Spleen (tissue), 11 donors: ENCODE data around the gene FAM89A. TPM values are rescaled to one million over a fixed set of nuclear protein-coding genes. Genes with fewer than 3 reads are reported as not detected.
"Not testable (repeated sequence)": the region's sequence is repeated elsewhere in the genome, so short reads cannot be mapped to it uniquely, and the experiment has no call there.

ENCODE experiments used
- DNase-seq: peaks from one replicate; pipeline ENCODE4 v3.0.0-alpha.2; 2020
- H3K27ac ChIP-seq, 8 donors: fragments of 200-600 bp; sonication (generic) in 7 of 8; 1 replicate in 4 of 8; 2 replicates in 4 of 8; pipeline versions ENCODE4 v1.5.0 to v1.8.0; 2016 to 2021; ENCODE audit warnings: inconsistent platforms in 4 of 8, mild to moderate bottlenecking in 4 of 8, moderate library complexity in 1 of 8
- H3K27me3 ChIP-seq, 7 donors: fragments of 200-600 bp; sonication (generic) in 6 of 7; replicated peaks in 1 of 7; 1 replicate in 4 of 7; 2 replicates in 3 of 7; pipeline versions ENCODE4 v1.5.0 to v1.8.0; 2016 to 2021; ENCODE audit warnings: inconsistent platforms in 3 of 7, mild to moderate bottlenecking in 1 of 7
- H3K36me3 ChIP-seq, 6 donors: fragments of 200-600 bp; sonication (generic) in 5 of 6; 1 replicate in 4 of 6; 2 replicates in 2 of 6; pipeline versions ENCODE4 v1.5.0 to v1.8.0; 2016 to 2021; ENCODE audit warnings: inconsistent platforms in 2 of 6
- H3K4me1 ChIP-seq, 6 donors: fragments of 200-600 bp; sonication (generic) in 5 of 6; 1 replicate in 3 of 6; 2 replicates in 3 of 6; pipeline versions ENCODE4 v1.5.0 to v1.8.0; 2016 to 2021; ENCODE audit warnings: inconsistent platforms in 3 of 6
- H3K4me3 ChIP-seq, 8 donors: fragments of 200-600 bp; sonication (generic) in 7 of 8; 1 replicate in 4 of 8; 2 replicates in 4 of 8; pipeline versions ENCODE4 v1.5.0 to v1.8.0; 2016 to 2021; ENCODE audit warnings: inconsistent platforms in 4 of 8, mild to moderate bottlenecking in 4 of 8, moderate library complexity in 2 of 8
- H3K9me3 ChIP-seq, 8 donors: fragments of 200-600 bp; sonication (generic) in 7 of 8; 1 replicate in 4 of 8; 2 replicates in 4 of 8; pipeline versions ENCODE4 v1.5.0 to v1.8.0; 2016 to 2021; ENCODE audit warnings: inconsistent platforms in 4 of 8
- CTCF ChIP-seq, 11 experiments: fragments of 200-600 bp in 7 of 11; fragments of 450-650 bp in 4 of 11; sonication (generic) in 4 of 11; IDR thresholded peaks in 8 of 11; conservative IDR thresholded peaks in 3 of 11; 1 replicate in 7 of 11; 2 replicates in 4 of 11; pipeline versions ENCODE4 v1.4.0 to v1.8.0; 2016 to 2021; ENCODE audit warnings: antibody characterized with exemption in 11 of 11, inconsistent platforms in 4 of 11, mild to moderate bottlenecking in 1 of 11
- POLR2A ChIP-seq, 3 donors: fragments of 450-650 bp; IDR thresholded peaks; one replicate each; pipeline ENCODE4 v1.5.1; 2017; ENCODE audit warnings: antibody characterized with exemption in 3 of 3, mild to moderate bottlenecking in 1 of 3
- POLR2AphosphoS5 ChIP-seq, 3 donors: sonication (generic); formaldehyde crosslinking; IDR thresholded peaks; one replicate each; pipeline ENCODE4 v1.5.1; 2017; ENCODE audit warnings: antibody characterized with exemption in 3 of 3
- WGBS, 5 donors: extraction: QIAGEN DNeasy Blood & Tissue Kit in 3 of 5; methylation state at CpG; one replicate each; pipeline versions ENCODE4 v1.1.5 to v1.1.7; 2013 to 2018; 5-methylcytosine and 5-hydroxymethylcytosine counted together
- intact Hi-C: fragments of 100-400 bp; cut with DNase I; formaldehyde crosslinking; loops from one replicate; pipeline ENCODE4 v1.15.0; 2023; ENCODE audit warnings: low total_unique reads
- polyA plus RNA-seq, 3 donors: library from polyadenylated mRNA; stranded (reverse); fragments of 200-250 nt; gene quantifications; one replicate each; pipeline ENCODE4 v1.2.1, GENCODE V29; 2013
- total RNA-seq, 7 donors: library from RNA; depleted of rRNA in 3 of 7; stranded (reverse); fragments of >200 nt in 3 of 7; fragmentation: NEBNext Ultra II Directional in 4 of 7; extraction: Animal tissue kit (Norgen Biotek cat#: 25700) in 4 of 7; gene quantifications; one replicate each; pipeline versions ENCODE4 v1.1.0 to v1.2.1, GENCODE V29; 2016 to 2021
- donor health status: healthy with polysubstance abuse.
- donor health status: DM: no; HTN: no; CAD: no; lungs with moderate emphysema.
- donor health status: DM: no; HTN: no; CAD: no.
- donor health status: Bipolar disorder and iron deficiency.
- donor health status: healthy.
- donor health status: DM: no; HTN: no; CAD: no.
- donor health status: DM: yes; HTN: yes; CAD: no.

The FAM89A gene
- total and polyA plus RNA-seq, 10 donors, result 9.8 to 54.8 (median 34.8) TPM

GRCh38 chr1:231057410-231057809 is 17.4 kb upstream of the FAM89A start:
- no peak overlapping the region for H3K4me3 ChIP-seq
- H3K27ac ChIP-seq, result no peak overlapping the region
- peaks cover 8 to 21% (median 18%) of the 10 kb centered on the region in 6 donors for H3K4me1 ChIP-seq
- no peaks in the 10 kb centered on the region for H3K36me3 ChIP-seq
- H3K9me3 ChIP-seq, result peaks cover 0 to 8% (median 0%) of the 10 kb centered on the region in 8 donors
- TF ChIP-seq CTCF (IDR thresholded peaks at IDR 0.05 in 8 of 11, conservative IDR thresholded peaks at IDR 0.05 in 3 of 11) (no peak), POLR2A (IDR thresholded peaks at IDR 0.05) (no peak), POLR2AphosphoS5 (IDR thresholded peaks at IDR 0.05) (no peak)
- WGBS, 5 donors, result 72 to 94% (median 82%) methylated on average over 3 of the region's 3 CpGs
- H3K27me3 ChIP-seq, result no peaks in the 10 kb centered on the region
- intact Hi-C loops, result no loop called here
- no peak for DNase-seq

- no peak overlapping the region for H3K4me3 ChIP-seq
- intact Hi-C loops, result no loop called here
- peaks cover 0 to 8% (median 0%) of the 10 kb centered on the region in 8 donors for H3K9me3 ChIP-seq
- H3K4me1 ChIP-seq, result peaks cover 8 to 21% (median 18%) of the 10 kb centered on the region in 6 donors
- no peaks in the 10 kb centered on the region for H3K36me3 ChIP-seq
- no peak for DNase-seq
- no peaks in the 10 kb centered on the region for H3K27me3 ChIP-seq
- no peak for TF ChIP-seq CTCF (IDR thresholded peaks at IDR 0.05 in 8 of 11, conservative IDR thresholded peaks at IDR 0.05 in 3 of 11)
- H3K27ac ChIP-seq, result no peak overlapping the region
Observed at GRCh38 chr1:231055271-231055670, 15.2 kb upstream of the FAM89A start.

- Histone ChIP-seq H3K4me1 (peaks cover 8 to 25% (median 18%) of the 10 kb centered on the region in 6 donors), H3K9me3 (peaks cover 0 to 8% (median 0%) of the 10 kb centered on the region in 8 donors), H3K27me3 (no peaks in the 10 kb centered on the region), H3K27ac (peak overlapping the region in 7 of 8 donors; percentile 16 to 76 (median 42)), H3K36me3 (no peaks in the 10 kb centered on the region), H3K4me3 (peak overlapping the region in 2 of 8 donors; percentile 20 to 41)
- 2 to 7% (median 3%) methylated on average over 7 of the region's 7 CpGs for WGBS, 5 donors
- DNase-seq, result no peak
- TF ChIP-seq POLR2AphosphoS5 (IDR thresholded peaks at IDR 0.05) (peak in 1 of 3 donors; percentile 20), CTCF (IDR thresholded peaks at IDR 0.05 in 8 of 11, conservative IDR thresholded peaks at IDR 0.05 in 3 of 11) (no peak)
- intact Hi-C loops, result no loop called here
Observed at GRCh38 chr1:231053493-231054162, 13.6 kb upstream of the FAM89A start.

- intact Hi-C loops, result no loop called here
- WGBS, 5 donors, result 89 to 98% (median 95%) methylated on average over 8 of the region's 8 CpGs
Observed at GRCh38 chr1:231052777-231053176, 12.7 kb upstream of the FAM89A start.

GRCh38 chr1:231050932-231051331 is 10.9 kb upstream of the FAM89A start:
- H3K27me3 ChIP-seq, DNase-seq, H3K36me3 ChIP-seq, H3K27ac ChIP-seq, H3K4me3 ChIP-seq, intact Hi-C loops, H3K9me3 ChIP-seq: not testable (repeated sequence)
- 88 to 92% (median 90%) methylated on average over 9 of the region's 9 CpGs for WGBS, 5 donors
- H3K4me1 ChIP-seq, result peaks cover 8 to 26% (median 18%) of the 10 kb centered on the region in 6 donors

More at GRCh38 chr1:231052777-231053176, 12.7 kb upstream of the FAM89A start:
- no peak for DNase-seq
- Histone ChIP-seq H3K4me3 (no peak overlapping the region), H3K27ac (peak overlapping the region in 6 of 8 donors; percentile 16 to 76 (median 48)), H3K9me3 (peaks cover 0 to 8% (median 0%) of the 10 kb centered on the region in 8 donors), H3K4me1 (peaks cover 8 to 26% (median 18%) of the 10 kb centered on the region in 6 donors), H3K36me3 (no peaks in the 10 kb centered on the region), H3K27me3 (no peaks in the 10 kb centered on the region)
- TF ChIP-seq CTCF (IDR thresholded peaks at IDR 0.05 in 8 of 11, conservative IDR thresholded peaks at IDR 0.05 in 3 of 11) (no peak), POLR2AphosphoS5 (IDR thresholded peaks at IDR 0.05) (no peak), POLR2A (IDR thresholded peaks at IDR 0.05) (no peak)
